Hepatic stellate cell (primary cell): ENCODE results near the gene LY6G5C.

Experiments used
- DNase-seq: peaks from one replicate; pipeline ENCODE4 v3.0.0; 2011; ENCODE audit warnings: low spot score

Gene LY6G5C

GRCh38 chr6:31680226-31681134 lies at the start of gene LY6G5C:
Gene LY6G5C (minus strand): TSS chr6:31681067. CDS start chr6:31680373, 694 bp downstream.
- DNase-seq: peak; percentile 84

DNA sequence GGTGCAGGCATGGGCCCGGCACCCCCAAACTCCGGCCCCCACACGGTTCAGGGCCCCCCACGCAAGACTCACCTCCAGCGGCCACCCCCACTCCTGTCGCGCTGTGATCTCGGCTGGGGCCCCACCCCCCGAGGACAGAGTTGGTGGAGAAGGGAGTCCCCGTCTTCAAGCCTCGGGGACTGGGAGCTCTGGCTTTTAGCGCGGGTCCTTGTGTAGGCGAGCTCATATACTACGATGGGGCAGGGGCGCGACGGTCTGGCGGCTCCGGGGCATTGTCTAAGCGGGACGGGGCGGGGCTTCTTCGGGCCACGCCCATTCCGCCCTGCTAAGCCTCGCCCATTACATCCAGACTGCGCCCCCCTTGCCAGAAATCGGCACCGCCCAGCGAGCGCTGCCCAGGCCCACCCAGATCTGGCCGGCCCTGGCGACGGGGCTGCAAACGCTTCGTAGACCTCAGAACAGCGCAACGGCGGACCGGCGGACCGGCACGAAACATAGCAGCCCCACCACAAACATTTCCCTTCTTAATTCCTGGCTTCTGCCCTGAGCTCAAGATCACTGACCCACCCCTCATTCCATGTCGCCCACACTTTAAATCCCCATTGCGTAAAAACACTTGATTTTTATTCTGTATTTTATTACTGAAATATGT lies 49.2 kb upstream of the LY6G5C start:
- peak; percentile 86 for DNase-seq

DNA sequence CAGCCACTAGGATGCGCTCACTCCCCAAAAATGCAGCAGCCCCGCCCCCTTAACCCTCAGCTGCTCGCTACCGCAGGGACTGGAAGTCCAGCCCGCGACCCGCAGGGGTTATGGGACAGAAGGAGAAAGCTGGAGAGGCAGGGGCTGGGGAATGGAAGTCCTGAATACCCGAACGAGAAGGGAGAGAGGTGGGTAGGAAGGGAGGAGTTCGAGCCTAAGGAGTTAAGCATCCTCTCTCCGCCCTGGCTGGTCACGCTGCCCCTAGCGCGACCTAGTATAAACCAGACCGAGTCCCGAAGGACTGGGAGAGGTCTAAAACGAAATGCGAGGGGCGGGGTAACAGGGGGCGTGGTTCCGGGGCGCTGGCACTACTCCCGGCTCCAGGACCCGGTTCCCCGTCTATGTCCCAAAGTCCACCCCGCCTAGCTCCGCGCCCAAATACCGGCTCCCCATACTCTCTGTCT lies 48.7 kb upstream of the LY6G5C start:
- DNase-seq: peak; percentile 96

DNA sequence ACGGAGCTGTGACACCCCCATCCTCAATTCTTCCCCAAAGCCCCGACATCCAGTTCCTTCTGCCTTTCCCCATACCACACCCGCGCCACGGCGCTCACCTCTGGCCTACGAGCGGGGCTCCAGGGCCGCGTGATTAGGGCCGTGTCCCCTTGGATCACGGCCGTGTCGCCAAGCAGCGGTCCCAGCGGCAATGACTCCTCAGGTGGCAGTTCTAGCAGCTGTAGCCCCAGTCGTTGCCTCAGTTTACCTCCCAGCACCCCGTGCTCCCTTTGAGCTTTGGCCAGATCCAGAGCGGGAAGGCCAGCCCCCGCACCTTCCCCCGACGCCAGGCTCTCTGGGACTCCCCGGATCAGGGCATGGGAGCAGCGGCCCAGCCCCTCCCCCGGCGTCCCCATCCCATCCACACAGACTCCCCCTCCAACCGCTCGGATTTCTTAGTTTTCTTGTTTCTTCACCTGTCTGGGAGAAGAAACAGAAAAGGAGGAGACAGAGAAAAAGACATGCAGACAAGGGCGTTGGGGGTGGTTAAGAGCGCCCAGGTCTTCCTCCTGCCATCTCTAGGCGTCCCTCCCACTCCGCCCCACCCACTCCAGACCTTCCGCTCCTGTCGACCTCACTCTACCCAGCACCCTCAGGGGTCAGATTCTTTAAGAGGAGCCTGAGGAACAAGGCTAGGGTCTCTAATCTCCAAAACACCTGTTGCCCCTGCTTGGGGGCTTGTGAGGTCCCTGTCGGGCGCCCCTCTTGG lies 48.1 kb upstream of the LY6G5C start, which contains the start of gene DDAH2:
TSS of gene DDAH2 (minus strand) at position 533 of the 748 bp plus-strand sequence. CDS start at position 395, 138 bp downstream.
- DNase-seq: no peak

- no peak for DNase-seq
Measured at GRCh38 chr6:31727717-31728671, 47.1 kb upstream of the LY6G5C start.

- no peak for DNase-seq
Measured at GRCh38 chr6:31727034-31727716, 46.3 kb upstream of the LY6G5C start.

- DNase-seq: no peak
Measured at GRCh38 chr6:31725502-31726350, 44.9 kb upstream of the LY6G5C start.

DNA sequence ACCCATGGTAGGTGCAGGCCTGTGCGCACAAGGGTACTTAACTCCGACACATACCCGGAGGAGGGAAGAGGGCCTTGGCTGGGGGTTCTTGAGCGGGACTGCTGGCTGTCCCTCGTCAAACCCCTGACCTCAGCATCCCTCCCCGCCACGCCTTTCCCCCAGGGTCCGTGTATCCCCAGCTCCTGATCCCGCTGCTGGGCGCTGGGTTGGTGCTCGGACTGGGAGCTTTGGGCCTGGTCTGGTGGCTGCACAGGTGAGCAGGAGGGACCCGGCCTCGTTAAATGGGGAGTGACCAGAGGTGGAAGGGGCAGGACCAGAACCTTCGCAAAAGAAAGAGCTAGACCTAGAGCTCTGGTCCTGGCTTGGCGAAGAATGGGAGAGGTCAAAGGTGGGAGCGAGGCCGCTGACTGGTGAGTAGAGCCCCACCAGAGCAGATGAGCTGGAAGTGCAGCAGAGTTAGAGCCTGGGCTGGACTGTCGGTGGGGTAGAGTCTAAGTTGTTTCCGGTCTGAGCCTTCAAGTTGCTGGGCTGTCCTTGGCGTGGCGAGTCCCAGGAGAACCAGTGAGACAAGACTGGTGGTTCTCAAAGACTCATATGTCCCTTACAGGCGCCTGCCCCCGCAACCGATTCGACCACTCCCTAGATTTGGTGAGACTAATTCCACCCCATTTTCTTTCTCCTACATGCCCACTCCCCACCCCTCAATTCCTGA lies 43.3 kb upstream of the LY6G5C start:
- no peak for DNase-seq

DNA sequence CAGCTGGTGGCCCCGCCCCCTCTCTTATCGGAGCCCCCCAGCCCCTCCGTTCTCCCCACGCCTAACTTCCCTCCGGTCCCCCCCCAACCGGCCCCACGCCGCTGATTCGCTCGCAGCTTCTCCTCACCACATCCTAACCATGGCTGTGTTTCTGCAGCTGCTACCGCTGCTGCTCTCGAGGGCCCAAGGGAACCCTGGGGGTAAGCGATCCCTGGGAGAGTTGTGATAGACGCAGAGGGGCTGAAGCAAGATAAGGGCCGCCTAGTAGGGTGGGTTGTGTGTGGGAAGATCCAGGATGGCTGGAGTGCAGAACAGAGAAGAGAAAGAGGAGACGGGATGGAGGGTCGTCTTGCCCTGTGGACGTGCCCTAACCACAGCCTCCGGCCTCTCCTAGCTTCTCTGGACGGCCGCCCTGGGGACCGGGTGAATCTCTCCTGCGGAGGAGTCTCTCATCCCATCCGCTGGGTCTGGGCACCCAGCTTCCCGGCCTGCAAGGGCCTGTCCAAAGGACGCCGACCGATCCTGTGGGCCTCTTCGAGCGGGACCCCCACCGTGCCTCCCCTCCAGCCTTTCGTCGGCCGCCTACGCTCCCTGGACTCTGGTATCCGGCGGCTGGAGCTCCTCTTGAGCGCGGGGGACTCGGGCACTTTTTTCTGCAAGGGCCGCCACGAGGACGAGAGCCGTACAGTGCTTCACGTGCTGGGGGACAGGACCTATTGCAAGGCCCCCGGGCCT lies 42.5 kb upstream of the LY6G5C start, which contains the start of gene MPIG6B:
TSS of gene MPIG6B (plus strand) at position 129 of the 735 bp plus-strand sequence. CDS start at position 140, 11 bp downstream.
- no peak for DNase-seq

DNA sequence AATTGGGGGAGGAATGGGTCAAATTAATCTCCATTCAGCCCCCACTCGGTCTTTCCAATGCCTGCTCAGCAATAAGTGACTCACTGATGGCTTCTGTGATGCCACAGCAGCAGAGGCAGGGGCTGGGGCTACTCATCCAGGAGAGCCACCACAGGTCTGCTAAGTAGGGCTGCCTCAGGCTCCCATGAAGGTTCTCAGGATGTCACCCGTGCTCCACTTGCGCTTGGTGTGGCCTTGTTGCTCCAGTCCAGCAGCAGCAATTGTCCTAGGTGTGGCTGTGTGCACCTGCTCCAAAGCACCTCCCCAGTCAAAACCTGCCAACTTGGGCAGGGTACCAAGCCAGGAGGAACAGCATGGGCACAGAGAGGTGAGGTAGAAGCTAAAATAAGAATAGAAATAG lies 41.3 kb upstream of the LY6G5C start:
- DNase-seq: no peak

- DNase-seq: no peak
Measured at GRCh38 chr6:31721351-31722020, 40.6 kb upstream of the LY6G5C start, which contains the start of gene LY6G6C. Gene LY6G6C (minus strand): TSS chr6:31721746. CDS start chr6:31721679, 67 bp downstream.

DNA sequence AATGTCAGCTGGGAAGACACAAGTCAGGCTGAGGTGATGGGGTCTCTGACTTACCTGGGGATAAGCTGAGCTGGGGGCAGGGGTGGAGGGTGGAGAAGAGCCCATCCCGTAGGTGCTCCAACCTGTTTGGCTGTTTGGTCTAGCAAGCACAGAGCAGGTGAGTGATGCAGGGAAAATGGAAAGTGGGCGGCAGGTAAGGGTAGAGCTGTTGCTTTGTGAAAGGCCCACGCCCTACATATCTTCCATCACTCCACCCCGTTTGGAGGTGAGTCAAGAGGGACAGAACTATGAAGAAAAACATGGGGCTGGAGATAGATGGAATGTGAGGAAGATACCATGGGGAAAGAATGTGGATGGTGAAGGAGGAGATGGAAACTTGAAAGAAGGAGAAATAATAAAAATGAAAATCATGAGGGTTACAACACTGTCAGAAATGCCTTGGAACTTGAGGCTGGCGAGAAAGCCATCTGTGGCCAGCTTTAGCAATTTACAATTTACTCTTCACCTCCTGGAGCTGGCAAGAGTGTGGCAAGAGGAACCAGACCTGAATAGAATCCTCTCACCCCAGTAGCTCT lies 39.4 kb upstream of the LY6G5C start:
- DNase-seq: no peak

GRCh38 chr6:31719001-31719400 lies 38.1 kb upstream of the LY6G5C start:
- DNase-seq: no peak

DNA sequence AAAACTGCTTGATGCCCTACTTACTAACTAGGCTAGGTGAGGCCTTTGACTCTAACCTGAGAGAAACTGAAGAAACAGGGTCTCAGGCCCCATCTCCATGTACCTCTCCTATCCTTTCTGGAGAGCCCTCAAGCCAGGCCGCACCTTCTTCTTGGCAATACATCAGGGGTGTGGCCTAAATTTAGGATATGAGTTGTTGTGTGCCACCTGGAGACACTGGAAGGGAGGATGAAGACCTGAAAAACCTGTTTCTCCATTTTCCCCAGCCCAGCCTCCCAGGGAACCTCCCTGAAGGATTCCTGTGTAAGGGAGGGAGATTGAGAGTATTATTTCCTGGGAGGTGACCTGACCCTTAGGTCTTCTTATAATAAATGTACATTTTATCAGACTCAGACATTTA lies 37.4 kb upstream of the LY6G5C start:
- DNase-seq: no peak

DNA sequence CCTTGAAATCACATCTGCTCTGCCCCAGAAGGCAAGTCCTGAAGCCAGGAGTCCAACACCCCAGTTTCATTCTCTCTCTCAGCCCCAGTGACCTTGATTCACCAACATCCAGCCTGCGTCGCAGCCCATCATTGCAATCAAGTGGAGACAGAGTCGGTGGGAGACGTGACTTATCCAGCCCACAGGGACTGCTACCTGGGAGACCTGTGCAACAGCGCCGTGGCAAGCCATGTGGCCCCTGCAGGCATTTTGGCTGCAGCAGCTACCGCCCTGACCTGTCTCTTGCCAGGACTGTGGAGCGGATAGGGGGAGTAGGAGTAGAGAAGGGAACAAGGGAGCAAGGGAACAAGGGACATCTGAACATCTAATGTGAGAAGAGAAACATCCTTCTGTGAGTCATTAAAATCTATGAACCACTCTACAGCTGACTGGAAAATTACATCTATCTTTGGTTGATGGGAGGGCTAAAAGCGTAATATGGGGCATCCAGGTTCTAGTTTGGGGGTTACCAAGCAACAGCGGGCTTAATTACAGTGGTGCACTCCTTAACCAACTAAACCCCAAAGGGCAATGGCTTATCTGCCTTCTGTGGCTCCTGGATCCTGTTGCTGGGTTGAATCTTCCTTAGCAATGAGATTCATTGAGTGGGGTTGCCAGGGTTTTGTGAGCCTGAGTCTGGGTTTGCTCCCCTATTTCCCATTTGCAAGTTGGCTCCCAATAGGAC lies 36.8 kb upstream of the LY6G5C start:
- DNase-seq: no peak
